EH (cell line): Measurements from ENCODE around the gene TMEM120B.
"Not testable (repeated sequence)": the region's sequence is repeated elsewhere in the genome, so short reads cannot be mapped to it uniquely, and the experiment has no call there.

Experiments
- DNase-seq: peaks from one replicate; pipeline ENCODE4 v3.0.0-alpha.2; 2015; ENCODE audit warnings: low read depth

The TMEM120B gene

GRCh38 chr12:121745545-121745944 lies 33.0 kb downstream of the TMEM120B start:
- DNase-seq: not testable (repeated sequence)

GRCh38 chr12:121748218-121748570 lies 35.6 kb downstream of the TMEM120B start:
- DNase-seq: no peak

- peak; percentile 88 for DNase-seq
These were observed 36.2 kb downstream of the TMEM120B start for GRCh38 chr12:121748571-121749265.

DNA sequence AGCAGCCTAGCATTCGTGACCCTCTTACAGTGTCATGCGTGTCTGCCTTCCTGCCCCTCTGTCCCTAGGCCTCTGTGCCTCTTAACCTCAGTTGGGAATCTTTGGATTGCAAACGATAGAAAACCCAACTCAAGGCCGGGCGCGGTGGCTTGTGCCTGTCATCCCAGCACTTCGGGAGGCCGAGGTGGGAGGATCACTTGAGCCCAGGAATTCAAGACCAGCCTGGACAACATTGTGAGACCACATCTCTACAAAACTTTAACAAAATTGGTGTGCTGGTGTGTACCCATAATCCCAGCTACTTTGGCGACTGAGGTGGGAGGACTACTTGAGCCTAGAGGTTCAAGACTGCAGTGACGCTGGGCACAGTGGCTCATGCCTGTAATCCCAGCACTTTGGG lies 36.7 kb downstream of the TMEM120B start:
- DNase-seq: no peak

GRCh38 chr12:121750507-121750955 lies 38.0 kb downstream of the TMEM120B start:
- no peak for DNase-seq

DNA sequence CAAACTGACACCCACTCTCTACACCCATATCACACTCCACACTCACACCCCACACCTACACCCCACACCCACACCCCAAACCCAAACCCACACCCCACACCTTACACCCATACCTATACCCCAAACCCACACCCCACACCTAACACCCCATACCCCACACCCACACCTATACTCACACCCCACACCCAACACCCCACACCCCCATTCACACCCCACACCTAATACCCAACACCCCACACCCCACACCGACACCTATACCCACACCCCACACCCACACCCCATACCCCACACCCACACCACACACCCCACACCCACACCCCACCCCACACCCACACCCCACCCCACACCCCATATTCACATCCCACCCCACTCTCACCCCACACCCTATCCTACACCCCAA lies 38.5 kb downstream of the TMEM120B start:
- no peak for DNase-seq

GRCh38 chr12:121751749-121752351 lies 39.3 kb downstream of the TMEM120B start:
- DNase-seq: no peak

DNA sequence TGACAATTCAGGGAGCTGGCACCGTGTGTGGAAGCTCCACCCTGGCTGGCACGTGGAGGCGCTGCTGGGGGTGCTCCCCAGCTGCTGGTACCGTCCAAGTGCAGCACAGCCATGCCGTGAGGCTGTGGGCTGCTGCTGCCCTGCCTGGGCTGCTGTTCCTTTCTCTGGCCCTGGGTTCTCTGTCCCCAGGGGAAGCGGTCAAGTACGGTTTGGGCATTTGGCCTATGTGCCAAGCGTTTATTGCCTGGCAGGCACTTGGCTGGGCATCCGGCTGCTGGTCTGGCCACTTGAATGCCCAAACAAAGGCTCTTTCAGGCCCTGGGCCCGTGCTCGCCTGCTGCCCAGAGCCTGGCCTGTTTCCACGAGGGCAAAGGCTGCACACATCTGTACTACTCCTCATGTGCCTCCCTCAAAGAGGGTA lies 41.3 kb downstream of the TMEM120B start:
- no peak for DNase-seq

GRCh38 chr12:121754836-121755235 lies 42.3 kb downstream of the TMEM120B start:
- DNase-seq: no peak

- no peak for DNase-seq
These were observed 43.0 kb downstream of the TMEM120B start for GRCh38 chr12:121755591-121755990.

- not testable (repeated sequence) for DNase-seq
These were observed 46.0 kb downstream of the TMEM120B start for GRCh38 chr12:121758536-121758935.

DNA sequence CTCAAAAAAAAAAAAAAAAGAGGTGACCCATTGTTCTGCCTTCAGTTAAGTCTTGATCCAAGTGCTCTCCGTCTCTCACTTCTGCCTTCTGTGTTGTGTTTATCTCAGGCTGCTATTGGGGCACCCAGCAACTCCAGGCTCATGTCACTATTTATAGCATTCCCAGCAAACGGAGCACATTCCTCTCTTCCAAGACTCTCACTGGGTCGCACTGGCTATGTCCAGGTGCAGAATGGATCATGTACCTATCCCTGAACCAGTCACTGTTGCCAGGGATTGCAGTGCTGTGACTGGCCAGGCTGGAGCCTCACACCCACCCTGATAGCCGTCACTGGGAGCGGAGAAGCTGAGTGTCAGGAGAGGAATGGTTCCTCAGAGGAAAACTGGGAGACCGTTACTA lies 49.7 kb downstream of the TMEM120B start:
- peak; percentile 49 for DNase-seq

GRCh38 chr12:121764808-121765207 lies 52.3 kb downstream of the TMEM120B start:
- DNase-seq: no peak

DNA sequence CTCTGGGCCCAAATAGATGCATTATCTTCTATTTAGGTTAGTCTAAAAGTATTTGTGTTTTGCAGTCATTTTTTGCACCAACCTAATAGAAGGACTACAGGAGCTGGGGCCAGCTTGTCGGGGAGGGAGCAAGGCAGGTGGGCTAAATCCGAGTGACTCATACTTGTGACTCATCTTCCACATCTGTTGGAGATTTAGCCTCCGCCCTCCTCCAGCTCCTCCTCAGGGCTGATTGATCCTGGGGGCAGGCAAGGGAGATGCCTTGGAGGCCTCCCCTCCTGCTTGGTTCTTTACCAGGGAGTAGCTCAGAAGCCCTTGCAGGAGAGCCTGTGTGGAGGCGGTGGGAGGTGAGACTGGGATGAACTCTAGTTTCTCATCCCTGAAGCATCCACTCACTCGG lies 53.0 kb downstream of the TMEM120B start:
- DNase-seq: peak; percentile 83

- DNase-seq: peak; percentile 15
These were observed 53.9 kb downstream of the TMEM120B start for GRCh38 chr12:121766290-121767039.

- DNase-seq: peak; percentile 78
These were observed 55.0 kb downstream of the TMEM120B start for GRCh38 chr12:121767525-121768016.

DNA sequence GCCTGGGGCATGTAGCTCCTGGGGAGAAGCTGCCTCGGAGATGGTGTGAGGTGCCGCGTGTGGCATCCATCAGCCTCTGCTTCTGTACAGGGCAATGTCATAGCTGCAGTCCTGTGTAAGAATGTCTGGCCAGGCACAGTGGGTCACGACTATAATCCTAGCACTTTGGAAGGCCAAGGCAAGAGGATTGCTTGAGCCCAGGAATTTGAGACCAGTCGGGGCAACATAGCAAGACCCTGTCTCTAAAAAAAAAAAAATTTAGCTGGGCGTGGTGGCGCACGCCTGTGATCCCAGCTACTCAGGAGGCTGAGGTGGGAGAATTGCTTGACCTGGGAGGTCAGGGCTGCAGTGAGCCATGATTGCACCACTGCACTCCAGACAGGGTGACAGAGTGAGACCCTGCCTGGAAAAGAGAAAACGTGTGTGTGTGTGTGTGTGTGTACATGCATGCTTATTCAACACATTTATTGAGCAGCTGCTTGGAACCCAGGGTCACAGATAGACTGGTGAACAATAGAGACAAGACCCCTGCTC lies 56.8 kb downstream of the TMEM120B start:
- no peak for DNase-seq

DNA sequence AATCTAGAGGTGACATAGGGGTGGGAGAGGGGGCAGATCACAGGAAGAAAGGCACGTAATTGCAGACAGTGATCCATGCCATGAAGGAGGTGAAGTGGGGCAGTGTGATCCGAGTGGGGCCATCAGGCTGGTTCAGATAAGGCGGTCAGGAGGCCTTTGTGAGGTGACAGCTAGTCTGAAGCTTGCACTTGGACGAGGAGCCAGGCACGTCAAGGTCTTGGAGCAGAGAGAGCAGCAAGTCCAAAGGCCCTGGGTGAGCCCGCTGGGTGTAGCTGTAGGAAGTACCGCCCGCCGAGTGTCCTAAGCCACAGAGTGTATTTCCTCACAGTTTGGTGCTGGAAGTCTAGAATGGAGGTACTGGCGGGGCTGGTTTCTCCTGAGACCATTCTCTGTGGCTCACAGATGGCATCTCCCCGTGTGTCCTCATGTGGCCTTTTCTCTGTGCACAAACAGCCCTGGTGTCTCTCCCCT lies 57.3 kb downstream of the TMEM120B start:
- no peak for DNase-seq

GRCh38 chr12:121770388-121770787 lies 57.8 kb downstream of the TMEM120B start:
- no peak for DNase-seq

GRCh38 chr12:121770813-121771625 lies 58.5 kb downstream of the TMEM120B start:
- DNase-seq: no peak

GRCh38 chr12:121773011-121773777 lies 60.6 kb downstream of the TMEM120B start:
- DNase-seq: peak; percentile 75
